Cardiac fibroblast (primary cell): ENCODE data around the gene DBET.
"Not testable (repeated sequence)": the region's sequence is repeated elsewhere in the genome, so short reads cannot be mapped to it uniquely, and the experiment has no call there.

Experiments
- DNase-seq, 2 donors: peaks; one replicate each; pipeline versions ENCODE4 v3.0.0 to v3.0.0-alpha.2; 2010; ENCODE audit warnings: low read depth in 2 of 2
- H3K4me3 ChIP-seq, 2 donors: replicated peaks in 1 of 2; 1 replicate in 1 of 2; 2 replicates in 1 of 2; pipeline ENCODE4 v1.5.1; 2011; ENCODE audit warnings: low read depth in 2 of 2, low read length in 2 of 2, mild to moderate bottlenecking in 2 of 2, moderate library complexity in 1 of 2
- CTCF ChIP-seq: IDR thresholded peaks from one replicate; pipeline ENCODE4 v1.5.1; 2011; ENCODE audit warnings: low read depth, mild to moderate bottlenecking, low read length, inconsistent platforms

The DBET gene

GRCh38 chr4:190064342-190064741, at the start of gene DBET:
TSS of gene DBET (plus strand) at chr4:190064502.
- H3K4me3 ChIP-seq, result not testable (repeated sequence)
- DNase-seq, result peak in 1 of 2 donors; percentile 0
- peak; percentile 4 for TF ChIP-seq CTCF

GRCh38 chr4:190014771-190015537, 49.3 kb upstream of the DBET start:
- TF ChIP-seq CTCF, result no peak
- DNase-seq, result peak in 1 of 2 donors; percentile 21
- peak overlapping the region in 1 of 2 donors; percentile 28 for H3K4me3 ChIP-seq

GRCh38 chr4:190015538-190016368, 48.5 kb upstream of the DBET start:
- DNase-seq, result no peak
- TF ChIP-seq CTCF, result no peak
- H3K4me3 ChIP-seq, result no peak overlapping the region

- no peak overlapping the region for H3K4me3 ChIP-seq
- no peak for TF ChIP-seq CTCF
- no peak for DNase-seq
Observed at GRCh38 chr4:190016369-190017289, 47.7 kb upstream of the DBET start.

GRCh38 chr4:190017357-190018200, 46.7 kb upstream of the DBET start:
- H3K4me3 ChIP-seq, result no peak overlapping the region
- no peak for DNase-seq
- no peak for TF ChIP-seq CTCF
